OCI-LY1 (cell line): ENCODE results near the gene PIK3R4.

Source experiments
- H2AFZ ChIP-seq: fragments of 200-600 bp; sonication (generic), shearing (Covaris generic); 2 replicates; pipeline ENCODE4 v1.6.0; 2014; ENCODE audit warnings: antibody characterized with exemption, mild to moderate bottlenecking, low read length
- H3F3A ChIP-seq: fragments of 200-600 bp; sonication (generic), shearing (Covaris generic); 2 replicates; pipeline ENCODE4 v1.6.0; 2014; ENCODE audit warnings: mild to moderate bottlenecking, antibody characterized with exemption, low read length, moderate library complexity; ENCODE audit not compliant: insufficient read depth
- H3K27ac ChIP-seq: fragments of 200-600 bp; sonication (generic); 2 replicates; pipeline ENCODE4 v1.5.1; 2014; ENCODE audit warnings: low read length, mixed run types, mild to moderate bottlenecking, low read depth; ENCODE audit not compliant: poor library complexity, severe bottlenecking
- H3K27me3 ChIP-seq: fragments of 200-600 bp; sonication (generic); 2 replicates; pipeline ENCODE4 v1.6.0; 2014; ENCODE audit warnings: antibody characterized with exemption, mild to moderate bottlenecking, low read length, moderate library complexity; ENCODE audit not compliant: insufficient read depth
- H3K36me3 ChIP-seq: fragments of 200-600 bp; sonication (generic); 2 replicates; pipeline ENCODE4 v1.6.1; 2014; ENCODE audit warnings: mild to moderate bottlenecking, antibody characterized with exemption, low read length, moderate library complexity, mixed read lengths; ENCODE audit not compliant: insufficient read depth
- H3K4me1 ChIP-seq: fragments of 200-600 bp; sonication (generic); 2 replicates; pipeline ENCODE4 v1.5.1; 2014; ENCODE audit warnings: mild to moderate bottlenecking, low read length, moderate library complexity; ENCODE audit not compliant: insufficient read depth, severe bottlenecking
- H3K4me2 ChIP-seq: fragments of 200-600 bp; sonication (generic), shearing (Covaris generic); 2 replicates; pipeline ENCODE4 v1.6.1; 2014; ENCODE audit warnings: low read length
- H3K4me3 ChIP-seq: fragments of 200-600 bp; sonication (generic); 2 replicates; pipeline ENCODE4 v1.5.1; 2014; ENCODE audit warnings: low read length, low read depth, mild to moderate bottlenecking, mixed read lengths; ENCODE audit not compliant: poor library complexity, severe bottlenecking
- H3K79me2 ChIP-seq: fragments of 200-600 bp; shearing (Covaris generic); 2 replicates; pipeline ENCODE4 v1.6.1; 2016; ENCODE audit warnings: mixed run types, low read length, mixed read lengths; ENCODE audit not compliant: insufficient read depth
- H3K9ac ChIP-seq: fragments of 200-600 bp; sonication (generic), shearing (Covaris generic); 2 replicates; pipeline ENCODE4 v1.6.1; 2014; ENCODE audit warnings: mild to moderate bottlenecking, low read length, mixed read lengths
- H3K9me2 ChIP-seq: fragments of 200-600 bp; sonication (generic), shearing (Covaris generic); 2 replicates; pipeline ENCODE4 v1.6.1; 2014; ENCODE audit warnings: low read depth, mild to moderate bottlenecking, low read length, mixed read lengths
- H3K9me3 ChIP-seq: fragments of 200-600 bp; shearing (Covaris generic); 2 replicates; pipeline ENCODE4 v1.6.1; 2014; ENCODE audit warnings: low read length, mixed read lengths
- H4K20me1 ChIP-seq: fragments of 200-600 bp; sonication (generic), shearing (Covaris generic); 2 replicates; pipeline ENCODE4 v1.6.0; 2016; ENCODE audit warnings: mild to moderate bottlenecking, low read length; ENCODE audit not compliant: insufficient read depth
- CTCF ChIP-seq: fragments of 200-600 bp; sonication (generic), shearing (Covaris generic); IDR thresholded peaks from 2 replicates; pipeline ENCODE4 v1.5.1; 2017; ENCODE audit warnings: mild to moderate bottlenecking, antibody characterized with exemption, low read length, moderate library complexity, mixed read lengths
- EZH2 ChIP-seq: fragments of 200-600 bp; sonication (generic), shearing (Covaris generic); IDR thresholded peaks from 2 replicates; pipeline ENCODE4 v1.8.0; 2017; ENCODE audit warnings: borderline replicate concordance, mixed run types, mild to moderate bottlenecking, antibody characterized with exemption, low read length, moderate library complexity, mixed read lengths

The PIK3R4 gene

GRCh38 chr3:130688697-130689470 lies 57.7 kb downstream of the PIK3R4 start:
- Histone ChIP-seq H3K9me2 (no peaks in the 10 kb centered on the region), H3K27me3 (no peaks in the 10 kb centered on the region), H3K4me1 (no peaks in the 10 kb centered on the region), H3K4me2 (no peak overlapping the region), H3K79me2 (no peaks in the 10 kb centered on the region), H4K20me1 (no peaks in the 10 kb centered on the region), H3K9me3 (no peaks in the 10 kb centered on the region), H3K9ac (no peak overlapping the region), H3K4me3 (no peak overlapping the region), H3F3A (no peaks in the 10 kb centered on the region), H3K27ac (no peak overlapping the region), H3K36me3 (peaks cover 41% of the 10 kb centered on the region), H2AFZ (no peak overlapping the region)
- TF ChIP-seq EZH2 = no peak
- no peak for TF ChIP-seq CTCF

- Histone ChIP-seq H3K4me3 (no peak overlapping the region), H3K27ac (no peak overlapping the region), H3F3A (no peaks in the 10 kb centered on the region), H3K9ac (no peak overlapping the region), H4K20me1 (no peaks in the 10 kb centered on the region), H3K9me2 (no peaks in the 10 kb centered on the region), H3K36me3 (peaks cover 46% of the 10 kb centered on the region), H3K4me2 (no peak overlapping the region), H3K9me3 (no peaks in the 10 kb centered on the region), H3K27me3 (no peaks in the 10 kb centered on the region), H3K79me2 (no peaks in the 10 kb centered on the region), H3K4me1 (no peaks in the 10 kb centered on the region), H2AFZ (no peak overlapping the region)
- no peak for TF ChIP-seq CTCF
- TF ChIP-seq EZH2 = no peak
Measured at GRCh38 chr3:130688015-130688688, 58.5 kb downstream of the PIK3R4 start.

- Histone ChIP-seq H3K27ac (no peak overlapping the region), H4K20me1 (no peaks in the 10 kb centered on the region), H3K27me3 (no peaks in the 10 kb centered on the region), H3K9me3 (no peaks in the 10 kb centered on the region), H3K9me2 (no peaks in the 10 kb centered on the region), H3K4me2 (no peak overlapping the region), H3K36me3 (peaks cover 52% of the 10 kb centered on the region), H3K79me2 (no peaks in the 10 kb centered on the region), H2AFZ (no peak overlapping the region), H3K4me3 (no peak overlapping the region), H3K4me1 (no peaks in the 10 kb centered on the region), H3F3A (no peaks in the 10 kb centered on the region), H3K9ac (no peak overlapping the region)
- TF ChIP-seq CTCF (no peak), EZH2 (no peak)
Measured at GRCh38 chr3:130687327-130687726, 59.3 kb downstream of the PIK3R4 start.
